ENCODE data around the gene LARGE1. TPM values are rescaled to one million over a fixed set of nuclear protein-coding genes. Genes with fewer than 3 reads are reported as not detected.

LARGE1 gene
- total RNA-seq, 1 donor from 2014 or later, result 29.5 TPM

DNA sequence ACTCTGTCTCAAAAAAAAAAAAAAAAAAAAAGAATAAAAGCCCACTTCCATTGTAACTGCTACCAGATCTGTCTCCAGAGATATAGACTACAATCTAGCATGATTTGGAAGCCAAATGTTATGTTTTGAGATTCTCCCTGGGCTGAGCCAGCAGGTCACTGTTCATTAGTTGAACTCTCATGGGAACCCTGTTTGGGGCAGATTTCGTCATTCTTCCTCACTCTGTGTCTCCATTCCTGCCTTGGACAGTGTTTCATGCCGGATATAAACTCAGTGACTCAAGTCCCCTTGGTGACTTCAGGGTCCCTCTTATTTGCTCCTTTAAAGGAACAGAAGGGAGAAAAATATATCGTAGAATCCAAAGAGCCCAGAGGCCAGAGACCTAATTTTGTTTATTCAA, 378.1 kb downstream of the LARGE1 start:
- Histone ChIP-seq H3K27ac (peak overlapping the region; percentile 49), H3K27me3 (no peaks in the 10 kb centered on the region), H3K9me3 (no peaks in the 10 kb centered on the region), H3K4me3 (no peak overlapping the region), H3K36me3 (no peaks in the 10 kb centered on the region), H3K4me1 (peaks cover 48% of the 10 kb centered on the region)
- intact Hi-C loops (cut with DNase I), result no loop called here
- no peak for DNase-seq (ENCODE audit: extremely low spot score in 2 of 2)
- TF ChIP-seq POLR2A (IDR thresholded peaks at IDR 0.05), result no peak
- TF ChIP-seq CTCF (IDR thresholded peaks at IDR 0.05), result no peak
- peak in 1 of 2 donors; percentile 24 for TF ChIP-seq POLR2AphosphoS5 (IDR thresholded peaks at IDR 0.05; ENCODE audit: insufficient read depth in 1 of 2, low read depth in 1 of 2)

GRCh38 chr22:33539902-33540751, 380.1 kb downstream of the LARGE1 start:
- Histone ChIP-seq H3K27me3 (no peaks in the 10 kb centered on the region), H3K4me1 (peaks cover 63% of the 10 kb centered on the region), H3K4me3 (no peak overlapping the region), H3K36me3 (no peaks in the 10 kb centered on the region), H3K27ac (peak overlapping the region; percentile 53), H3K9me3 (no peaks in the 10 kb centered on the region)
- no peak for DNase-seq (ENCODE audit: extremely low spot score in 2 of 2)
- no peak for TF ChIP-seq CTCF (IDR thresholded peaks at IDR 0.05)
- no peak for TF ChIP-seq POLR2A (IDR thresholded peaks at IDR 0.05)
- TF ChIP-seq POLR2AphosphoS5 (IDR thresholded peaks at IDR 0.05; ENCODE audit: insufficient read depth in 1 of 2, low read depth in 1 of 2), result peak; percentile 45 to 62
- intact Hi-C loops (cut with DNase I), result loop anchor here (10.0 kb wide), 2 partner anchors 115 to 385 kb away; partner anchors contain the start of gene LARGE1

GRCh38 chr22:33539202-33539901, 380.9 kb downstream of the LARGE1 start:
- DNase-seq (ENCODE audit: extremely low spot score in 2 of 2), result no peak
- Histone ChIP-seq H3K27me3 (no peaks in the 10 kb centered on the region), H3K27ac (peak overlapping the region; percentile 53), H3K4me3 (no peak overlapping the region), H3K36me3 (no peaks in the 10 kb centered on the region), H3K4me1 (peaks cover 68% of the 10 kb centered on the region), H3K9me3 (no peaks in the 10 kb centered on the region)
- TF ChIP-seq POLR2A (IDR thresholded peaks at IDR 0.05) (no peak), CTCF (IDR thresholded peaks at IDR 0.05) (no peak), POLR2AphosphoS5 (IDR thresholded peaks at IDR 0.05; ENCODE audit: insufficient read depth in 1 of 2, low read depth in 1 of 2) (no peak)
- intact Hi-C loops (cut with DNase I), result loop anchor here (10.0 kb wide), 2 partner anchors 115 to 385 kb away; partner anchors contain the start of gene LARGE1

- H3K9me3 ChIP-seq, result no peaks in the 10 kb centered on the region
- peaks cover 65% of the 10 kb centered on the region for H3K4me1 ChIP-seq
- no peaks in the 10 kb centered on the region for H3K27me3 ChIP-seq
- TF ChIP-seq POLR2A (IDR thresholded peaks at IDR 0.05) (no peak), POLR2AphosphoS5 (IDR thresholded peaks at IDR 0.05; ENCODE audit: insufficient read depth in 1 of 2, low read depth in 1 of 2) (no peak), CTCF (IDR thresholded peaks at IDR 0.05) (no peak)
- no peaks in the 10 kb centered on the region for H3K36me3 ChIP-seq
- no peak overlapping the region for H3K27ac ChIP-seq
- no peak for DNase-seq (ENCODE audit: extremely low spot score in 2 of 2)
- intact Hi-C loops (cut with DNase I), result loop anchor here (10.0 kb wide), 2 partner anchors 116 to 386 kb away; partner anchors contain the start of gene LARGE1
- H3K4me3 ChIP-seq, result no peak overlapping the region
Measured at GRCh38 chr22:33538277-33538885, 381.9 kb downstream of the LARGE1 start.
